Measurements from ENCODE around the gene CENPX. TPM values are rescaled to one million over a fixed set of nuclear protein-coding genes. Genes with fewer than 3 reads are reported as not detected.

Gene CENPX
- total and polyA plus RNA-seq, 5 donors from 2014 or later = 31.4 to 66.4 (median 64.9) TPM

GRCh38 chr17:82008941-82009405 is 13.7 kb downstream of the CENPX start:
- DNase-seq (no peak), ATAC-seq (ENCODE audit: low read depth in 2 of 2) (no peak)
- Histone ChIP-seq H3K36me3 (ENCODE audit: control insufficient read depth, insufficient read depth, low read length) (no peaks in the 10 kb centered on the region), H3K27me3 (ENCODE audit: control insufficient read depth, insufficient read depth, low read length) (no peaks in the 10 kb centered on the region), H3K4me1 (ENCODE audit: control insufficient read depth, insufficient read depth, low read length, poor library complexity, severe bottlenecking) (no peaks in the 10 kb centered on the region), H3K4me3 (ENCODE audit: low read depth, low read length) (no peak overlapping the region), H3K27ac (ENCODE audit: insufficient read depth, low read length, poor library complexity, severe bottlenecking) (no peak overlapping the region), H3K9me3 (ENCODE audit: control insufficient read depth in 2 of 2, low read length in 2 of 2) (no peaks in the 10 kb centered on the region)
- H3K27ac Mint-ChIP-seq = no peak overlapping the region
- no peak overlapping the region for H3K4me3 Mint-ChIP-seq
- H3K9me3 Mint-ChIP-seq = no peaks in the 10 kb centered on the region
- no peaks in the 10 kb centered on the region for H3K27me3 Mint-ChIP-seq
- no peaks in the 10 kb centered on the region for H3K36me3 Mint-ChIP-seq
- H3K4me1 Mint-ChIP-seq = no peaks in the 10 kb centered on the region

- Mint-ChIP-seq H3K9me3 (no peaks in the 10 kb centered on the region), H3K4me3 (no peak overlapping the region), H3K4me1 (no peaks in the 10 kb centered on the region), H3K36me3 (no peaks in the 10 kb centered on the region), H3K27me3 (no peaks in the 10 kb centered on the region), H3K27ac (no peak overlapping the region)
- no peaks in the 10 kb centered on the region for H3K36me3 ChIP-seq (ENCODE audit: control insufficient read depth, insufficient read depth, low read length)
- no peaks in the 10 kb centered on the region for H3K9me3 ChIP-seq (ENCODE audit: control insufficient read depth in 2 of 2, low read length in 2 of 2)
- H3K4me1 ChIP-seq (ENCODE audit: control insufficient read depth, insufficient read depth, low read length, poor library complexity, severe bottlenecking) = no peaks in the 10 kb centered on the region
- DNase-seq = no peak
- H3K27me3 ChIP-seq (ENCODE audit: control insufficient read depth, insufficient read depth, low read length) = no peaks in the 10 kb centered on the region
- no peak for ATAC-seq (ENCODE audit: low read depth in 2 of 2)
- H3K4me3 ChIP-seq (ENCODE audit: low read depth, low read length) = no peak overlapping the region
- no peak overlapping the region for H3K27ac ChIP-seq (ENCODE audit: insufficient read depth, low read length, poor library complexity, severe bottlenecking)
Measured at GRCh38 chr17:82008258-82008940, 14.3 kb downstream of the CENPX start.

- ATAC-seq (ENCODE audit: low read depth in 2 of 2) (no peak), DNase-seq (no peak)
- no peak overlapping the region for H3K4me3 Mint-ChIP-seq
- no peaks in the 10 kb centered on the region for H3K27me3 Mint-ChIP-seq
- no peaks in the 10 kb centered on the region for H3K4me1 Mint-ChIP-seq
- Histone ChIP-seq H3K9me3 (ENCODE audit: control insufficient read depth in 2 of 2, low read length in 2 of 2) (no peaks in the 10 kb centered on the region), H3K4me1 (ENCODE audit: control insufficient read depth, insufficient read depth, low read length, poor library complexity, severe bottlenecking) (no peaks in the 10 kb centered on the region), H3K4me3 (ENCODE audit: low read depth, low read length) (no peak overlapping the region), H3K36me3 (ENCODE audit: control insufficient read depth, insufficient read depth, low read length) (no peaks in the 10 kb centered on the region), H3K27me3 (ENCODE audit: control insufficient read depth, insufficient read depth, low read length) (no peaks in the 10 kb centered on the region), H3K27ac (ENCODE audit: insufficient read depth, low read length, poor library complexity, severe bottlenecking) (no peak overlapping the region)
- no peaks in the 10 kb centered on the region for H3K9me3 Mint-ChIP-seq
- H3K36me3 Mint-ChIP-seq = no peaks in the 10 kb centered on the region
- H3K27ac Mint-ChIP-seq = no peak overlapping the region
Measured at GRCh38 chr17:82007495-82008257, 15.0 kb downstream of the CENPX start.

GRCh38 chr17:82007228-82007494 is 15.5 kb downstream of the CENPX start:
- Histone ChIP-seq H3K27me3 (ENCODE audit: control insufficient read depth, insufficient read depth, low read length) (no peaks in the 10 kb centered on the region), H3K4me1 (ENCODE audit: control insufficient read depth, insufficient read depth, low read length, poor library complexity, severe bottlenecking) (no peaks in the 10 kb centered on the region), H3K9me3 (ENCODE audit: control insufficient read depth in 2 of 2, low read length in 2 of 2) (no peaks in the 10 kb centered on the region), H3K27ac (ENCODE audit: insufficient read depth, low read length, poor library complexity, severe bottlenecking) (no peak overlapping the region), H3K36me3 (ENCODE audit: control insufficient read depth, insufficient read depth, low read length) (no peaks in the 10 kb centered on the region), H3K4me3 (ENCODE audit: low read depth, low read length) (no peak overlapping the region)
- Mint-ChIP-seq H3K36me3 (no peaks in the 10 kb centered on the region), H3K4me3 (no peak overlapping the region), H3K27ac (no peak overlapping the region), H3K27me3 (no peaks in the 10 kb centered on the region), H3K9me3 (no peaks in the 10 kb centered on the region), H3K4me1 (no peaks in the 10 kb centered on the region)
- DNase-seq (no peak), ATAC-seq (ENCODE audit: low read depth in 2 of 2) (no peak)

- Histone ChIP-seq H3K4me3 (ENCODE audit: low read depth, low read length) (no peak overlapping the region), H3K27me3 (ENCODE audit: control insufficient read depth, insufficient read depth, low read length) (no peaks in the 10 kb centered on the region), H3K27ac (ENCODE audit: insufficient read depth, low read length, poor library complexity, severe bottlenecking) (no peak overlapping the region), H3K4me1 (ENCODE audit: control insufficient read depth, insufficient read depth, low read length, poor library complexity, severe bottlenecking) (no peaks in the 10 kb centered on the region), H3K9me3 (ENCODE audit: control insufficient read depth in 2 of 2, low read length in 2 of 2) (no peaks in the 10 kb centered on the region), H3K36me3 (ENCODE audit: control insufficient read depth, insufficient read depth, low read length) (no peaks in the 10 kb centered on the region)
- Mint-ChIP-seq H3K9me3 (no peaks in the 10 kb centered on the region), H3K36me3 (no peaks in the 10 kb centered on the region), H3K27me3 (no peaks in the 10 kb centered on the region), H3K27ac (no peak overlapping the region), H3K4me1 (no peaks in the 10 kb centered on the region), H3K4me3 (no peak overlapping the region)
- ATAC-seq (ENCODE audit: low read depth in 2 of 2) (no peak), DNase-seq (no peak)
Measured at GRCh38 chr17:82006468-82007227, 16.0 kb downstream of the CENPX start.

GRCh38 chr17:82005701-82006348 is 16.9 kb downstream of the CENPX start:
- Mint-ChIP-seq H3K36me3 (no peaks in the 10 kb centered on the region), H3K4me1 (no peaks in the 10 kb centered on the region), H3K9me3 (no peaks in the 10 kb centered on the region), H3K4me3 (no peak overlapping the region), H3K27me3 (no peaks in the 10 kb centered on the region), H3K27ac (no peak overlapping the region)
- no peak overlapping the region for H3K27ac ChIP-seq (ENCODE audit: insufficient read depth, low read length, poor library complexity, severe bottlenecking)
- no peak for ATAC-seq (ENCODE audit: low read depth in 2 of 2)
- H3K4me3 ChIP-seq (ENCODE audit: low read depth, low read length) = no peak overlapping the region
- H3K4me1 ChIP-seq (ENCODE audit: control insufficient read depth, insufficient read depth, low read length, poor library complexity, severe bottlenecking) = no peaks in the 10 kb centered on the region
- no peaks in the 10 kb centered on the region for H3K27me3 ChIP-seq (ENCODE audit: control insufficient read depth, insufficient read depth, low read length)
- no peak for DNase-seq
- no peaks in the 10 kb centered on the region for H3K9me3 ChIP-seq (ENCODE audit: control insufficient read depth in 2 of 2, low read length in 2 of 2)
- no peaks in the 10 kb centered on the region for H3K36me3 ChIP-seq (ENCODE audit: control insufficient read depth, insufficient read depth, low read length)

- no peaks in the 10 kb centered on the region for H3K4me1 Mint-ChIP-seq
Measured at GRCh38 chr17:82004517-82005455, 17.9 kb downstream of the CENPX start.

More at GRCh38 chr17:82004517-82005455, 17.9 kb downstream of the CENPX start:
- Mint-ChIP-seq H3K36me3 (no peaks in the 10 kb centered on the region), H3K4me3 (no peak overlapping the region), H3K27me3 (no peaks in the 10 kb centered on the region), H3K9me3 (no peaks in the 10 kb centered on the region), H3K27ac (no peak overlapping the region)
- Histone ChIP-seq H3K4me1 (ENCODE audit: control insufficient read depth, insufficient read depth, low read length, poor library complexity, severe bottlenecking) (no peaks in the 10 kb centered on the region), H3K27ac (ENCODE audit: insufficient read depth, low read length, poor library complexity, severe bottlenecking) (no peak overlapping the region), H3K9me3 (ENCODE audit: control insufficient read depth in 2 of 2, low read length in 2 of 2) (no peaks in the 10 kb centered on the region), H3K27me3 (ENCODE audit: control insufficient read depth, insufficient read depth, low read length) (no peaks in the 10 kb centered on the region), H3K36me3 (ENCODE audit: control insufficient read depth, insufficient read depth, low read length) (no peaks in the 10 kb centered on the region), H3K4me3 (ENCODE audit: low read depth, low read length) (no peak overlapping the region)
- no peak for ATAC-seq (ENCODE audit: low read depth in 2 of 2)
- DNase-seq = no peak

Data from CD4-positive, CD25-positive, alpha-beta regulatory T cell (primary cell).